ENCODE data around the gene SEPTIN12. TPM values are rescaled to one million over a fixed set of nuclear protein-coding genes. Genes with fewer than 3 reads are reported as not detected.

The SEPTIN12 gene
- total RNA-seq, 1 donor from 2014 or later: not detected

GRCh38 chr16:4795181-4795827 is 7.2 kb upstream of the SEPTIN12 start, which contains the start of gene SMIM22:
Gene SMIM22 (plus strand): TSS chr16:4795369. CDS start chr16:4795735, 366 bp downstream.
- Histone ChIP-seq H3K4me1 (no peaks in the 10 kb centered on the region), H3K36me3 (peaks cover 9% of the 10 kb centered on the region), H3K27me3 (no peaks in the 10 kb centered on the region), H3K4me3 (peak within 1 kb of the TSS; percentile 21), H3K27ac (no peak within 1 kb of the TSS), H3K9me3 (no peaks in the 10 kb centered on the region)
- intact Hi-C loops (cut with DNase I): no loop called here
- DNase-seq: peak; percentile 86
- TF ChIP-seq CTCF (IDR thresholded peaks at IDR 0.05): no peak
- ATAC-seq: peak; percentile 80

- Histone ChIP-seq H3K27ac (no peak overlapping the region), H3K27me3 (no peaks in the 10 kb centered on the region), H3K4me1 (no peaks in the 10 kb centered on the region), H3K36me3 (peaks cover 6% of the 10 kb centered on the region), H3K4me3 (no peak overlapping the region), H3K9me3 (no peaks in the 10 kb centered on the region)
- no peak for TF ChIP-seq CTCF (IDR thresholded peaks at IDR 0.05)
- DNase-seq (no peak), ATAC-seq (no peak)
- intact Hi-C loops (cut with DNase I): no loop called here
Measured at GRCh38 chr16:4792951-4793513, 4.9 kb upstream of the SEPTIN12 start.

GRCh38 chr16:4790871-4791270 is 2.7 kb upstream of the SEPTIN12 start:
- Histone ChIP-seq H3K4me1 (no peaks in the 10 kb centered on the region), H3K27me3 (no peaks in the 10 kb centered on the region), H3K27ac (no peak overlapping the region), H3K9me3 (no peaks in the 10 kb centered on the region), H3K4me3 (no peak overlapping the region), H3K36me3 (no peaks in the 10 kb centered on the region)
- no peak for TF ChIP-seq CTCF (IDR thresholded peaks at IDR 0.05)
- ATAC-seq (no peak), DNase-seq (no peak)
- intact Hi-C loops (cut with DNase I): no loop called here

- TF ChIP-seq CTCF (IDR thresholded peaks at IDR 0.05): no peak
- no peak for DNase-seq
- no peak overlapping the region for H3K4me3 ChIP-seq
- H3K27me3 ChIP-seq: no peaks in the 10 kb centered on the region
- no peak overlapping the region for H3K27ac ChIP-seq
- H3K36me3 ChIP-seq: no peaks in the 10 kb centered on the region
- H3K4me1 ChIP-seq: no peaks in the 10 kb centered on the region
- no peaks in the 10 kb centered on the region for H3K9me3 ChIP-seq
- intact Hi-C loops (cut with DNase I): no loop called here
- ATAC-seq: no peak
Measured at GRCh38 chr16:4790261-4790660, 2.1 kb upstream of the SEPTIN12 start.

- intact Hi-C loops (cut with DNase I): no loop called here
- ATAC-seq: no peak
- Histone ChIP-seq H3K9me3 (no peaks in the 10 kb centered on the region), H3K4me1 (no peaks in the 10 kb centered on the region), H3K27ac (no peak overlapping the region), H3K27me3 (no peaks in the 10 kb centered on the region), H3K4me3 (no peak overlapping the region), H3K36me3 (no peaks in the 10 kb centered on the region)
- no peak for DNase-seq
- no peak for TF ChIP-seq CTCF (IDR thresholded peaks at IDR 0.05)
Measured at GRCh38 chr16:4788910-4789309, 765 bp upstream of the SEPTIN12 start.
